ENCODE results near the gene CRELD2.

CRELD2 gene

DNA sequence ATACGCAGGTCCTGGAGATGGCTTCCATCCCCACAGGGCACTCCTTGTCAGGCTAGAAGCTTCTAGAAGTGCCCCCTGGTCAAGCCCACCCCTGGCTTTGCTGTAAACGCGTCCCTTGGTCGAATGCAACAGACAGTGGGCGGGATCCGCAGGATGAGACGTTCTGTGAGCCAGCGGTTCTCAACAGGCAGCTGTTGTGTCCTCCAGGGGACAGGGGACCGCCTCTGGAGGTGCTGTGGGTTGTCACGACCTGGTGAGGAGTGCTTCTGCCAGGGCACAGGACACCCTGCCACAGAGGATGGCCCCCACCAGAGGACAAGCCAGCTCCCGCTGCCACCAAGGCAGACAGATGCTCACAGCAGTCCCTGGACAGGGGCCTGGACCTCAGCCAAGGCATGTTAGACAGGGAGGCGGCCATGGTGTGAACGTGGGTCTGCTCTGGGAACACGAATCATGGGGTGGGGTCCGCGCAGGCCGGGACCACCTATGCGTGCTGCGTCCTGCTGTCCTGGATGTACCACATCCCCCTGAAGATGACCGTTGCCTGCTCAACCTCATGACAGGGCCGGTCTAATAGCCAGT is 11.7 kb downstream of the CRELD2 start:
- no peak for DNase-seq (ENCODE audit: low read depth in 3 of 3, low spot score in 1 of 3)

DNA sequence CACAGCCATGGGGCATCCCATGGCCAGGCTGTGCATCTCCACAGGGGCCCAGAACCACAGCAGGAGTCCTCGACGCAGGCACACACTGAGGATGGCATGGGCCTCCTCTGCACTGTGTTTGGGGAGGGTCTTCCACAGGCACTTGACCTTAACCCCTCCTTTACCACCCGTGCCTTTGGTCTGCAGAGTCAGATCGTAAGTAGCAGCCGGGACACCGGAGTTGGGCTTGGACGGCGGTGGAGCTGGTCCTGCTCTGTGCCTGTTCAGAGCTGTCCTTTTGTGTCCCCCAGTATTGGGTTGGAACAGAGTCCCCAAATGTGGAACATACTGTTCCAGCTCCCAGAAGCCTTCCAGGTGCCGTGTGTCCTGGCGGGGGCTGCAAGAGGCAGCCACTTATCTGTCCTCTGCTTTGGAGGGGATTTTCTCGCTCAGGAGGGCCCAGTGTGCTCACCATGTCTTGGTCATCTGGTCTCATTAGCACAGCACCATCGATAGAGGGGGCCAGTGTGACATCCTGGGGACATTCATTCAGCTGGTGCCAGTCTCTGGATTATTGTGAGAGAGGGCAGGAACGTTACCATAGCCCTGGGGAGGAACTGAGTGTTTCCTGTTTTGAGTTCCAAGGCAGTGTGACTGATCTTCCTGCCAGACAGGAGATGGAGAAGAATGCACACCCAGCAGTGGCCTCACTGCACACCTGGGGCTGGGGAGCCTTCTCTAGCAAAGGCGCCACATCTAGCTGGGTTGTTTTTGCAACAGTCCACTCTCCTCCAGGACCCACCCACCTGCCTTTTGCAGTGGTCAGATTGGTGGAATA is 12.4 kb downstream of the CRELD2 start:
- DNase-seq (ENCODE audit: low read depth in 3 of 3, low spot score in 1 of 3), result peak in 1 of 3 donors; percentile 33

DNA sequence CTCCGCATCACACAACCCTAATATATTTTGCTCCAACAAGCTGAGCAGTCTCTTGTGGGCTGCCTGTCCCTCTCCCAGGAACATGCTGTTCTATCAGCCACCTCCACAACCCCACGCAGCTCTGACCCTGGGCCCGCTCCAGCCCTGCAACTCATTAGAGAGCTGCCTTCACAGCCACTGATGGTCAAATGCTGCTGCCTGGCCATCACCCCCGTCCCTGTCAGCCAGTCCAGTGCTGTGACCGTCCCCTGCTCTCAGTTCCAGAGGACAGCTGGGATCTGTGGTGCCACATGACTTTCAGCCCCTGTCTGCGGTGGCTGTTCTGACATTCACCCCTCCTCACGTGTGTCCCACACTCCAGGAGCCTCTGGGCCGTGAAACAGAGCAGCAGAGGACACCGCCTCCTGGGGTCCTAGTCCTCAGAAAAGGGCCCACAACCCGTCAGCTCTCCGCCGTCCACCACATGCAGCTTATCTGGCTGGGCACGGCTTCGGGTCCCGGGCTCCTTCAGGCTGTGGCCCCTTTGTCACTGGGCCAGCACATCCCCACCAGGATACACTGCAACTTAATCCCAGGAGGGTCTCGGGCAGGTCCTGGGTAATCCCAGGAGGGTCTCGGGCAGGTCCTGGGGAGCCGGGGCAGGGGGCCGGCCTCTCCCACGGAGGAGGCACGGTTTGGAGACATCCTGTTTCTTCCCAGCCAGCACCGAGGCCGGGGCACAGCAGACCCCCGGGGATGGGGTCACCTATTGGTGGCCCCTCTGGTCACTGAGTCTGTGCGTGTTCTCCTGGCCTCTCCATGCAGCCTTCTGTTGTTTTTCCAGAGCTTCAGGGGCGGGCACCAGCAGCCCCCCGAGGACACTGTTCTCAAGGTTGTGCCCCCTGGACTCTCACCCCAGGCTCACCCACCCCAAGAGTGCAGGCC is 15.1 kb downstream of the CRELD2 start:
- DNase-seq (ENCODE audit: low read depth in 3 of 3, low spot score in 1 of 3), result no peak

DNA sequence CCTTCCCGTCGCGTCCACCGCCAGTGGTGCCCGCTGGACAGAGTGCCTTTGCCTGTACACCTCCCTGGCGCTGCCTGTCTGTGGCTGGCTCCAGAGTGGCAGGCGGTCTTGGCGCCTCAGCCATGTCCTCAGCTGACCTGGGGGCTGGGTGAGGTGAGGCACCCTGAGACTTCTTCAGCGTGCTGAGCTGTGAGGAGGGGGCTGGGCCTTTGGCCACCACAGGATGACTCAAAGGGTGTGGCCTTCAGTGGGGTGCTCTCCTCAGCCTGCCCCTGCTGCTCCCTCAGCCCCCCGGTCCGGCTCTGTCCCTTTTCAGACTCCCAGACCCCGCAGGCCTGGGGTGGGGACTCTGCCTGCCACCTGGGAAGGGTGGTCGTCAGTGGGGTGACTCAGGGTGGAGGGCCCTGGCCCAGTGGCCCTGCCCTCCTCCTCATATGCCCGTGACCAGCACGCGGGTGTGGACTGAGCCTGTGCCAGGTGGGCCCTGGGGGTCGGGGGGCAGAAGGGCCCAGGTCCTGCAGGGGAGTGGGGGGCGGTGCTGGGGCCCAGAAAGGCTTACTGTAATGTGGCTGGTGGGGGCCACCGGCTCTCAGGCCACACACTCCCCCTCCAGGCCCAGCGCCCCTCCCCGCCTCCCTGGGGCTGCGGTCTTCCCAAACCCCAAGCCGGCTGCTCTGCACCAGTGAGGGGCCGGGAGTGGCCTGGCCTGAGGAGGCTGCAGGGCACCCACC is 15.9 kb downstream of the CRELD2 start:
- DNase-seq (ENCODE audit: low read depth in 3 of 3, low spot score in 1 of 3), result no peak

DNA sequence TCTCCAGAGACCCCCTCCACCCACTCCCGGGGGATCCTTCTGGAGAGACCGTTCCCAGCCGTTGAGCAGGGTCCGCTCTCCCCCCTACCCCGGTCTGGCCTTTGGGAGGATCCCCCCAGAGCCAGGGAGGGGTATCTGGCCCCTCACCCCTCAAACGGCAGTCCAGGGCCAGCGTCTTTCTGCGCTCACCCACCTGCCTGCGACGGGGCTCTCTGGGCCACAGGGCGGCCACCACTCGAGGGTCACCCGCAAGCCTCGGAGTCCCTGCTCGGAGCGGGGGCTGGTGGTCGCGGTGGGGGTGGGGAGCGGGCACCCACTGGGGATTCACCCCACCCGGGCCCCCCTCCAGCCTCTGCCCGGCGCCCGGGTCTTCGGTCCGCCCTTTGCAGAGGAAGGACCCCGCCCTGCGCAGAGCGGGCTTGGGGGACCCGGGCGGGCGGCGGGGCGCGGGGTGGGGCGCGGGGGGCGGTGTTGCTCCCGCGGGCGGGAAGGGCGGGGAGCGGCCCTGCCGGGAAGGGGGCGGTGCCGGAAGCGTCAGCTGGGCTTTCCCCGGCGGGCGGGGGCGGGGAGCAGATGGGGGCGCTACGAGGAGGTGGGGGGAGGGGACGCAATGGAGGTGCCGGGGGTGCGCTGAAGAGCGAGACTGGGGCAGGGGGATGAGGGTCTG is 16.6 kb downstream of the CRELD2 start:
- peak; percentile 83 to 90 (median 90) for DNase-seq (ENCODE audit: low read depth in 3 of 3, low spot score in 1 of 3)

DNA sequence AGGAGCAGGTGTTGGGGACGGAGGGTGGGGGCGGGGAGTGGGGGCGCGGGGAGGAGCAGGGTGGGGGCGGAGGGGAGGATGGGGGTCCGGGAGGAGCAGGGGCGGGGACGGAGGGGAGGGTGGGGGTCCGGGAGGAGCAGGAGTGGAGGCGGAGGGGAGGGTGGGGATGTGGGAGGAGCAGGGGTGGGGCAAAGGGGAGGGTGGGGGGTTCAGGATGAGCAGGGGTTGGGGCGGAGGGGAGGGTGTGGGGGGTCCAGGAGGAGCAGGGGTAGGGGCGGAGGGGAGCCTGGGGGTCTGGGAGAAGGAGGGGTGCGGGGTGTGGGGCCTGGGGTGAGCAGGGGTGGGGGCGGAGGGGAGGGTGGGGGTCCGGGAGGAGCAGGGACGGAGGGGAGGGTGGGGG is 17.1 kb downstream of the CRELD2 start:
- DNase-seq (ENCODE audit: low read depth in 3 of 3, low spot score in 1 of 3), result no peak

DNA sequence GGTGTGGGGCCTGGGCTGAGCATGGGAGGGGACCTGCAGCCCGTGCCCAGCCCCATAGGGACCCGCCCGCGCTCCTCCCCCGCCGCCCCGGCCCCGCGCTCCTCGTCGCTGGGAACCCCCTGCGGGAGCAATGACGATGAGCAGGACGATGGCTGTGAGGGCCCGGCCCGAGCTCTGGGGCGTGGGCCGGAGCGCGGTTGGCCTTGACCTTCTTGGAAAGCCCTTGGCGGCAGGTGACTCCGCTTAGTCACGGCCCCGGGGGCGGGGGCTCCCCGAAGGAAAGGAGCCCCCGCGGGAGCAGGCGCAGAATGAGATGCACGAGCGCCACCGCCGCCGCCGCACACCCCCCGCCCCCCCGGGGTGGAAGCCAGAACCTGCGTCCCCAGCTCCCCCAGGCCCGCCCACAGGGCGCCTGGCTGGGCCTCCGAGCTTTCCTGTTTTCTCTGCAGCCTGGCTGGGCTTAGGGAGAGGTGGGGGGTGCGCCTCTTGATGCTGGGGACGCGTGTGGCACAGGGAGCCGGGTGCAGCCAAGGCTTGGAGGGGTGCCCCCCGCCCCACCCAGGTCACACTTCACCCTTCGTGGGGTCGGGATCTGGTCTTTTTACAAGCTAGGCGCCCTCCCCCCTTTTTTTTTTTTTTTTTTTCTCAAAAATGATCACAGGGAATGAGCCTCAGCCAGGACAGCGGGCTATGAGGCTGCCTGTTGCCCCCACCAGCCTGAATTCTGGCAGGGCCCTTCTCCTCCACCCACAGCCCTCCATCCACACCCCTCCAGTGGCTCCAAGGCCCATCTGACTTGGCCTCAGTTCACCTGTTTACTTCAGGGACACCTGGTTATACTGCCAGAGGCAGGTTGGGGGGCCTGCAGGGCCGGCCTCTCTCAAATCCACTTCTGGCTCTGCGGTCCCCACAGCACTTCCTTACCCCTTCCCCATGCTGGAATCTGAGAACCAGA is 17.9 kb downstream of the CRELD2 start:
- DNase-seq (ENCODE audit: low read depth in 3 of 3, low spot score in 1 of 3), result peak; percentile 89 to 96 (median 90)

DNA sequence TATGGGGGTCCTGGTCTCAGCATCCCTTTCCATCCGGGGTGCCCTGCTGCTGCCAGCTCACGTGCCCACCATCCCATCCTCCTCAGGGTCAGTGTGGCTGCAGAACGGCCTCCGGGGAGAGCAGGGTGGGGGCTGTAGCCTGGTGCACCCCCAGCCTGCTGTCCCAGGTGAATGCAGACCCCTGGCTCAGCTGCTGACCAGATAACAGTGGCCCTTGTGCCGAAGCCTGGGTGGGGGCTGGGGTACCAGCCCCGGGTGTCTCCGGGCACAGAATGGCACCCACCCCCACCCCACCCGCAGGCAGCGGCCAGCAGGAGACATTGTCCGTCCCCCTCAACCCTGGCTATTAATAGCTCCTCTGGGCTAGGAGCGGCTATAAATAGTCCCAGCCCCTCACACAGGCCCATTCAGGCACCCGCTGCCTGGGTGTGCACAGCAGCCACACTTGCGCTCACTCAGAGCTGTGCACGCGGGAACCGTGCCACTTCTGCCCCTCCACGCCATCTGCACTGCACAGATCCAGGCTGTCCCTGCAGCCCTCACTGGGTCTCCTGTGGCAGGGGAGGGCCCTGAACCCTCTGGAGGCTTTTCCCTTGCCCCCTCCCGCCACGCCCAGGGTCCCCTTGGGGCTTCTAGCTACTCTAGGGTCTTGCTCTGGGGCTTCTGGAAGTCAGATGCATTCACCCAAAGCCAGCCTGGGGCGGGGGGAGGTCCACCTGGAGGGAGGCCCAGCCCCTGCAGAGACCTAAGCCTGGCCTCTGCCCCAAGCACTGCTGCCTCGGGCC is 18.7 kb downstream of the CRELD2 start:
- no peak for DNase-seq (ENCODE audit: low read depth in 3 of 3, low spot score in 1 of 3)

DNA sequence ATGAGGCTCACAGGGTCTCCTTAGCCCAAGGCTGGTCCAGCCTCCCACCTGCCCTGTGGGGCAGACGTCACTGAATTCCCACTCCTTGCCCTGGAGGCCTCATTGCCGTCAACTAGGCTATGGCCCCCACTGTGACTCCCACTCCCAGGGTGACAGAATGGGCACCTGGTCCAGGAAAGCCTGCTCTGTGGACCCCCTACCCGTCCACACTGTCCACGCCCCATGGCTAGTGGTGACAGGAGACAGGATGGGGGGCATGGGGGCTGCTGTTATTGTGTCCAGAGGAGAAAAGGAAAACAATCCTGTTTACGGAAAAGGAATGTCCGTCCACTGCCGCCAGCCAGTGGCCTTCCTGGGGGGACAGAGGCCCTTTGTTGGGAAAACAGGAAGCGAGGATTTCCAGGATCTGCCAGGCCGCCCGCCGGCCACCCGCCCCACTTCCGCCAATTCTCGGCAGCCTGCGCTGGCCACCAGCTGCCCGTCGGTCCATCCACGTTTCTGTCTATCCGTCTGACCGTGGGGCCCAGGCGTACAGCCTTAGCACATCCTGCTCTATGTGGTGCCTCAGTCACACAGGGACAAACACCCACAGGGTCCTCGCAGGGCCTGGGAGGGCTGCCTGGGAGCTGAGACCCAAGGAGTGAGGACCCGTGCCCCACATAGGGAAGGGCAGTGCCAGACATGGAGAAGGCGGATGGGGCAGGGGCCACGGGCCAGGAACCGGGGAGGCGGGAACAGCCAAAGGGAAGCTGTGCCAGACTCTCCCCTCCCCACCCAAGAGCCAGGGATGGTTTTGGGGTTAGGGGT is 19.5 kb downstream of the CRELD2 start:
- no peak for DNase-seq (ENCODE audit: low read depth in 3 of 3, low spot score in 1 of 3)

DNA sequence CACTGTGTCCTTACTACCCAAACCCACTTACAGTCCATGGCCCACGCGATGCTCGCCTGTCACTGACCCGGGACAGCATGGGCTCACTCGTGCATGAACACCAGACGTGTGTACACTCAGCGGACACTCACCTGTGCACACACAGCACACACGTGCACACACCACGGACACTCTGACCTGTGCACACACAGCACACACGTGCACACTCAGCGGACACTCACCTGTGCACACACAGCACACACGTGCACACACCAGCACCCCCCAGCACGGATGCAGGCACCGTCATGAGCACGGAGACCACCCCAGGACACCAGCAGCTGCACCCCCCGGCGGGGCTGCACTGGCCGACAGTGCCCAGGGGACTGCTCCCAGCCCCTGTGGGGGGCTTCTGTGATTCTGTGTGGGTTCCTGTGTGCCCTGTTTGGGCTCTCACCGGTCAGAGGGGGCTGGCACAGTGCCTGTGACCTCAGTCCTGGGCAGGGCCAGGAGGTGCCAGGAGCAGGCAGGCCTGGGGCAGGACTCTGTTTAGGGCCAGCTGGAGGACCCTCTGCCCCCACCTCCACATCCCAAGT is 20.2 kb downstream of the CRELD2 start:
- no peak for DNase-seq (ENCODE audit: low read depth in 3 of 3, low spot score in 1 of 3)

DNA sequence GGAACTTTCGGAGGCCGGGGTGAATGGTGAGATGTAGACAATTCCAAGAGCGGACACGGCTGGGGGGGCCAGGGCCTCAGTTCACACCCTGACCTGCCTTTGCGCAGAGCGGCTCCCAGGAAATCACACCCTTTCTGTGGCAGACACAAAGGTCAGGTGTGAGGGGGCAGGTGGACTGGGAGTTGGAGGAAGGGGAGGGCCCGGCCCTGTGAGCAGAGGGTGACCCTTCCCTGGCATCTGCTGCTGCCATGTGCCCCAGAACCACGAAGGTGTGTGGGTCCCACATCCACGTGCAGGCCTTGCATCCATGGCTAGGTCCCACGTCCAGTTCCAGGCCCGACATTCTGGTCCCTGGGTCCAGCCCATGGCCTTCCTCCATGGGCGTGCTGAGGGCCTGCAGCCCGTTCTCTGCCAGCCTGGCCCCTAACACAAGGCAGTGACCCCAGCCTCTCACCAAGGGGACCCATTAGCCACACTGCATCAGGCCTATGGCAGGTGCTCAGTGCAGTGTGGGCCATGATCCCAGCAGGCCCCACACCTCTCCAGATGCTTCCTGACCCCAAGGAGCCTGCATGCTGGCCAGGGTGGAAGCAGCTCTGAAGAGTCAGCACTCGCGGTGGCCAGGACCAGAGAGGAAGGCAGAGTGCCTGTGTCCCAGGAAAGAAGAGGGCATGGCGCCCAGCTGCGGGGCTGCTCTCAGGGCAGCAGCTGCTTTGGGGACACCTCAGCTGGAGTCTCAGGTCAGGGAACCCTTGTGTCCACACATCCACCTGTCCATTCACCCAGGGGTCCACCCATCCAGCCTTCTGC is 23.3 kb downstream of the CRELD2 start:
- no peak for DNase-seq (ENCODE audit: low read depth in 3 of 3, low spot score in 1 of 3)

DNA sequence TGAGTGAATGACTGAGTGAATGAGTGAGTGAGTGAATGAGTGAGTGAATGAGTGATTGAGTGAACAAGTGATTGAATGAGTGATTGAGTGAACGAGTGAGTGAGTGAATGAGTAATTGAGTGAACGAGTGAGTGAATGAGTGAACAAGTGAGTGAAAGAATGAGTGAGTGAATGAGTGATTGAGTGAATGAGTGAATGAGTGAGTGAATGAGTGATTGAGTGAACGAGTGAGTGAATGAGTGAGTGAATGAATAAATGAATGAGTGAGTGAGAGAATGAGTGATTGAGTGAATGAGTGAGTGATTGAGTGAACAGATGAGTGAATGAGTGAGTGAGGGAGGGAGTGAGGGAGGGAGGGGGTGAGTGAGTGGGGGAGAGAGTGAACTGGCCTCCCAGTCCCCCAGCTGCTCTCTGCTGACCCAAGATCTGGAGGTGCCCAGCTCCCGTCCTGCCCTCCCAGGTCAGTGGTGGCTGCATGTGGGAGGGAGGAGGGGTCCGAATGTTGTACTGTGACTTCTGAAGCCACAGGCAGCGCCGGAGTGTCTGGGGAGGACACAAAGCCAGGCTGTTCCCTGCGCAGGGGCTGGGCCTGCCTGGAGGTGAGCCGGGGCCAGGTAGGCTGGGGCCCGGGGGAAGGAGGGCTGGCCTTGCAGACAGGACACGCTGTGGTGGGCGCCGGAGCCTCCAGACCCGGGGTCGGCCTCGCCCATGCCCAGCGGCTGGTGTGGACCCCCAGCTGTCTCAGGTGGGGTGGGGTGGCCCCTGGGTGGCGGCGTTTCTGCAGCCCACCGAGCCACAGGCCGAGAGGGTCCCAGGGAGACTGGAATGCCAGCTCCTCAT is 24.4 kb downstream of the CRELD2 start:
- no peak for DNase-seq (ENCODE audit: low read depth in 3 of 3, low spot score in 1 of 3)

DNA sequence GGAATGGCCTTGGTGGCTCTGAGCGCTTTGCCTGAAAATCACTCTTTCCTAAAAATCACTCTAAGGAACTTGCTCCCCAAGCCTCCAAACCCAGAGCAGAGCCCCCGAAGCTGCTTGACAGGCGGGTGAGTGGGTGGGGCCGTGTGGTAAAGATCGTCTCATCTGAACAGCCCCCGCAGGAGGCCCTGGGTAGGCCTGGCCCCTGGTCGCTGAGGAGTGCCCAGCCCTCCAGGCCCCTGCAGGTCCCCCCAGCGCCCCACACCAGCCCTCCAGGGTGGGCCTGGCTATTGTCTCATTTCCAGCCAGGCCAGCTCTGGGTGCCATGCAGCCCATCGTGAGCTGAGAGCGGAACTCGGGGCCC is 25.0 kb downstream of the CRELD2 start:
- DNase-seq (ENCODE audit: low read depth in 3 of 3, low spot score in 1 of 3), result no peak

DNA sequence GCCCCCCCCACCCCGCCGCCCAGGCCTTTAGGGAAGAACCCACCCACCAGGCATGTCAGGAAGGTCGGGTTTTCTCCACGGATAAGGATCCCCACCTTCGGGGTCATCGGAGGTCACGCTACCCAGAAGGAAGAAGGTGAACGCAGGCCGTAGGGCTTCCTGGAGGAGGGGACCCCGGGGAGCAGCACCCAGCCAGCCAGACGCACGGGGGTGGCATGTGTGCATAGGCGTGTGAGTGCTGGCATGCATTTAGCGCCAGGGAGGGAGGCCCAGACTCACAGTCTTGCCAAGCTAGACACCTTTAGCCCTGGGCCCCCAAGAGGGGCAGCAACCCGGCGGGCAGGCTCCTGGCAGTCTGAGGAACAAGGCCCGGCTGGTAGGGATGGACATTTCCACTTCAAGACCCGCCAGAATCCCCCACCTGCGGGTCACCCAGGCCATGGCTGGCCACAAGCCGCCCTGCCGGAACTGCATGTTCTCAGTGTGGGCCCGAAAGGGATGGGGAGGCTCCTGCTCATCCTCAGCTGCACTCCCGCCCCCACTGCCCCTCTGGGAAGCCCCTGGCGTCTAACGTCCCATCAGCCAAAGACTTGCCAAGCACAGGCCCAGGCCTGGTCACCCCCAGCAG is 25.5 kb downstream of the CRELD2 start:
- DNase-seq (ENCODE audit: low read depth in 3 of 3, low spot score in 1 of 3), result no peak

DNA sequence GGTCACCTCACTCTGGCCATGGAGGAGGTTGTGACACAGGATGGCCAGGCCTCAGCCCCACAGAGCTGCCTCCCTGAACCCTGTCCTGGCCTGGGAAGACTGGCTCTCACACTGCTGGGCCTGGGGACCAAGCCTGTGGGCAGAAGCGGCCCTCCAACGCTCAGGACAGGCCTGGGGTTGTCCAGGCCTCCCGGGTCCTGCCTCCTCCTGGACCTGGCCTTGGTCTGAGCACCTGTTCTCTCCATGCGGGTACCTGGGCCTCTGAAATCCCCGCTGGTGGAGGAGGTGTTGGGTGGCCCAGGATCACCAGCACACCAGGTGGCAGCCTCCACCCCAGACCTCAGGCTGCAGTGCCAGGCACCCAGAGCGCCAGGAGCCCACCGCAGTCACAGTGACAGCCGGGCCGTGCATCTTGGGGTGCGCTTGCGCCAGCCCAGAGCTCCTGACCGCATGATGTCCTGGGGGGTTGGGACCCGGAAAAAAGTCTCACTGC is 26.0 kb downstream of the CRELD2 start:
- no peak for DNase-seq (ENCODE audit: low read depth in 3 of 3, low spot score in 1 of 3)
